ENCODE results near the gene TMEM176B.
"Not testable (repeated sequence)": the region's sequence is repeated elsewhere in the genome, so short reads cannot be mapped to it uniquely, and the experiment has no call there.

The TMEM176B gene

DNA sequence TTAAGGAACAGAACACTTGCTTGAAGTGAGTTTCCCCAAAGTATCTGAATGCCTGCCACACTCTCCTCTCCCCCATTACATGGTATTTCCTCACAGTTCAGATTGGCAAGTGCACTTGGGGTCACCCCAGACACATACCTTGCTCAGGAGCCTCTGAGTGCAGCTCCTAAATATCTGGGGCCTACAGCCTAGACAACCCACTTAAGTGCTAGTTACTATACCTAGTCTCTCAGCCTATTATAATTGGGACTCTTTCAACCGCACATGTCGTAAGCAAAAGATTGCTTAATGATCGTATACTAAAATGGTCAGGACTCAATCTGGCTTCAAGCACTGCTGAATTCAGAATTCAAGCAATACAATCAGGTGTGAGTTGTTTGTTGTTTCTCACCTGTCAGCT is 19.9 kb downstream of the TMEM176B start:
- Histone ChIP-seq H3K79me2 (ENCODE audit: low read length) (no peaks in the 10 kb centered on the region), H3K4me2 (ENCODE audit: low read length) (no peak overlapping the region), H4K20me1 (ENCODE audit: insufficient read depth, low read length) (no peaks in the 10 kb centered on the region), H3K9me3 (ENCODE audit: insufficient read depth, low read length) (no peaks in the 10 kb centered on the region), H3K36me3 (replicated peaks; ENCODE audit: low read depth, low read length) (no peaks in the 10 kb centered on the region), H3K4me1 (ENCODE audit: low read length) (peaks cover 33% of the 10 kb centered on the region), H3K4me3 (ENCODE audit: low read length) (no peak overlapping the region), H2AFZ (ENCODE audit: low read depth, low read length) (peak overlapping the region; percentile 55; the same call in 1 of the 2 replicates), H3K9ac (ENCODE audit: low read length) (no peak overlapping the region), H3K27me3 (ENCODE audit: low read depth, low read length) (peaks cover 9% of the 10 kb centered on the region; the same call in 1 of the 2 replicates), H3K27ac (ENCODE audit: low read length) (no peak overlapping the region)
- TF ChIP-seq, protein P1, sequence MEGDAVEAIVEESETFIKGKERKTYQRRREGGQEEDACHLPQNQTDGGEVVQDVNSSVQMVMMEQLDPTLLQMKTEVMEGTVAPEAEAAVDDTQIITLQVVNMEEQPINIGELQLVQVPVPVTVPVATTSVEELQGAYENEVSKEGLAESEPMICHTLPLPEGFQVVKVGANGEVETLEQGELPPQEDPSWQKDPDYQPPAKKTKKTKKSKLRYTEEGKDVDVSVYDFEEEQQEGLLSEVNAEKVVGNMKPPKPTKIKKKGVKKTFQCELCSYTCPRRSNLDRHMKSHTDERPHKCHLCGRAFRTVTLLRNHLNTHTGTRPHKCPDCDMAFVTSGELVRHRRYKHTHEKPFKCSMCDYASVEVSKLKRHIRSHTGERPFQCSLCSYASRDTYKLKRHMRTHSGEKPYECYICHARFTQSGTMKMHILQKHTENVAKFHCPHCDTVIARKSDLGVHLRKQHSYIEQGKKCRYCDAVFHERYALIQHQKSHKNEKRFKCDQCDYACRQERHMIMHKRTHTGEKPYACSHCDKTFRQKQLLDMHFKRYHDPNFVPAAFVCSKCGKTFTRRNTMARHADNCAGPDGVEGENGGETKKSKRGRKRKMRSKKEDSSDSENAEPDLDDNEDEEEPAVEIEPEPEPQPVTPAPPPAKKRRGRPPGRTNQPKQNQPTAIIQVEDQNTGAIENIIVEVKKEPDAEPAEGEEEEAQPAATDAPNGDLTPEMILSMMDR (IDR thresholded peaks at IDR 0.05; ENCODE audit: low read depth, low read length): no peak
- TF ChIP-seq EZH2phosphoT487 (IDR thresholded peaks at IDR 0.05; ENCODE audit: low read depth): no peak

GRCh38 chr7:150778738-150779301 is 21.3 kb downstream of the TMEM176B start:
- H3K9me3 ChIP-seq (ENCODE audit: insufficient read depth, low read length): no peaks in the 10 kb centered on the region
- H3K36me3 ChIP-seq (replicated peaks; ENCODE audit: low read depth, low read length): no peaks in the 10 kb centered on the region
- no peak overlapping the region for H2AFZ ChIP-seq (ENCODE audit: low read depth, low read length)

DNA sequence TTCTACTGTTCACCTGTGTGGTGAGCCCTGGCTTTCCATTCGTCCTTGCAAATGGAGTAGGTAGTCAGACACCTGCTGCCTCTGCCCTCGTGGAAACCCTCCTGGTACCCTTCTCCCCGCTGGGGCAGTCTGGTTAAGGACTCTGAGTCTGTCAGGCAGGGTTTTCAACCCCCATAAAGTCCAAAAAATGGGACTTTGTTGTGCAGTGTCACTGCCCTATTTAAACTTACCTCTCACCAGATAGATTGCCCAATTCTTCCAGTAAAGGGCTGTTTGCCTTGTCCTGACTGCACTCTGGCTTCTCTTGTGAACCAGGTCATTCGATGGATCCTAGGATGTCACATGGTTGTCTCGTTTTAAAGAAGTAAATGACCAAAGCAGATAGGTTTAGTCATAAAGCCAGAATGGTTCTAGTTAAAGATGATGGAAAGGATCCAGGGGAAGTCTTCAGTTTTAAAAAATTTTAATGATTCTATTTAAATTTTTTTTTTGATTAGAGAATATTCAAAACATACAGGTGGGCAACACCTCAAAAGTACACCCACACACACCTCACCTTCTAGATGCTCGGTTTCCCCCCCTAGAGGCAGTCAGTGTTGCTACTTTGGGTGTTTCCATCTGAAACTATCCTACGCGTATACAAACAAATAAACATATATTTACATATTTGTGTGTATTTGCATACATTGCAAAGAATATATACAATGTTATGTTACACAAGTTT is 22.0 kb downstream of the TMEM176B start:
- Histone ChIP-seq H3K27me3 (ENCODE audit: low read depth, low read length) (peaks cover 9% of the 10 kb centered on the region; the same call in 1 of the 2 replicates), H4K20me1 (ENCODE audit: insufficient read depth, low read length) (no peaks in the 10 kb centered on the region), H3K9me3 (ENCODE audit: insufficient read depth, low read length) (no peaks in the 10 kb centered on the region), H3K79me2 (ENCODE audit: low read length) (no peaks in the 10 kb centered on the region), H3K4me3 (ENCODE audit: low read length) (peak overlapping the region; percentile 22; the same call in 1 of the 2 replicates), H3K4me1 (ENCODE audit: low read length) (peaks cover 16% of the 10 kb centered on the region), H3K27ac (ENCODE audit: low read length) (no peak overlapping the region), H3K36me3 (replicated peaks; ENCODE audit: low read depth, low read length) (no peaks in the 10 kb centered on the region), H2AFZ (ENCODE audit: low read depth, low read length) (no peak overlapping the region; the same call in 1 of the 2 replicates), H3K9ac (ENCODE audit: low read length) (peak overlapping the region; percentile 18; the same call in 1 of the 2 replicates), H3K4me2 (ENCODE audit: low read length) (peak overlapping the region; percentile 50)
- TF ChIP-seq EZH2phosphoT487 (IDR thresholded peaks at IDR 0.05; ENCODE audit: low read depth): no peak
- TF ChIP-seq, protein P1 (IDR thresholded peaks at IDR 0.05; ENCODE audit: low read depth, low read length): no peak

More at GRCh38 chr7:150778738-150779301, 21.3 kb downstream of the TMEM176B start:
- H3K4me1 ChIP-seq (ENCODE audit: low read length): peaks cover 19% of the 10 kb centered on the region
- TF ChIP-seq, protein P1 (IDR thresholded peaks at IDR 0.05; ENCODE audit: low read depth, low read length): peak; percentile 93
- TF ChIP-seq EZH2phosphoT487 (IDR thresholded peaks at IDR 0.05; ENCODE audit: low read depth): no peak
- peaks cover 9% of the 10 kb centered on the region; the same call in 1 of the 2 replicates for H3K27me3 ChIP-seq (ENCODE audit: low read depth, low read length)
- no peak overlapping the region for H3K27ac ChIP-seq (ENCODE audit: low read length)
- no peaks in the 10 kb centered on the region for H3K79me2 ChIP-seq (ENCODE audit: low read length)
- no peaks in the 10 kb centered on the region for H4K20me1 ChIP-seq (ENCODE audit: insufficient read depth, low read length)
- peak overlapping the region; percentile 22; the same call in 1 of the 2 replicates for H3K4me3 ChIP-seq (ENCODE audit: low read length)
- peak overlapping the region; percentile 18; the same call in 1 of the 2 replicates for H3K9ac ChIP-seq (ENCODE audit: low read length)
- peak overlapping the region; percentile 50 for H3K4me2 ChIP-seq (ENCODE audit: low read length)

GRCh38 chr7:150774131-150774530 is 26.0 kb downstream of the TMEM176B start:
- H3K9me3 ChIP-seq (ENCODE audit: insufficient read depth, low read length); H2AFZ ChIP-seq (ENCODE audit: low read depth, low read length); H3K4me1 ChIP-seq (ENCODE audit: low read length); H3K4me3 ChIP-seq (ENCODE audit: low read length); H3K27ac ChIP-seq (ENCODE audit: low read length); H3K36me3 ChIP-seq (replicated peaks; ENCODE audit: low read depth, low read length); H3K79me2 ChIP-seq (ENCODE audit: low read length); H3K4me2 ChIP-seq (ENCODE audit: low read length); H3K27me3 ChIP-seq (ENCODE audit: low read depth, low read length); H3K9ac ChIP-seq (ENCODE audit: low read length); H4K20me1 ChIP-seq (ENCODE audit: insufficient read depth, low read length): not testable (repeated sequence)
